Progenitor cell of endocrine pancreas (in vitro differentiated cells): ENCODE data around the gene TRIP11. TPM values are rescaled to one million over a fixed set of nuclear protein-coding genes. Genes with fewer than 3 reads are reported as not detected.

Experiments
- DNase-seq: peaks from one replicate; pipeline ENCODE4 v3.0.0; 2021; ENCODE audit warnings: low spot score; ENCODE audit not compliant: unreplicated experiment
- H3K27ac Mint-ChIP-seq: 2 replicates; pipeline ENCODE4 v1.8.0; 2021; ENCODE audit warnings: mild to moderate bottlenecking, moderate library complexity, mixed read lengths
- H3K27me3 Mint-ChIP-seq: 2 replicates; pipeline ENCODE4 v1.8.0; 2021; ENCODE audit warnings: mixed read lengths
- H3K36me3 Mint-ChIP-seq: 2 replicates; pipeline ENCODE4 v1.8.0; 2022; ENCODE audit warnings: mixed read lengths; ENCODE audit not compliant: insufficient read depth
- H3K4me1 Mint-ChIP-seq: 2 replicates; pipeline ENCODE4 v1.8.0; 2021; ENCODE audit warnings: low read depth, mixed read lengths
- H3K4me3 Mint-ChIP-seq: 2 replicates; pipeline ENCODE4 v1.8.0; 2021; ENCODE audit warnings: low read depth, mild to moderate bottlenecking, moderate library complexity, mixed read lengths
- H3K9me3 Mint-ChIP-seq: 2 replicates; pipeline ENCODE4 v1.8.0; 2021; ENCODE audit warnings: low read depth, mixed read lengths
- CTCF ChIP-seq: fragments of 200-600 bp; sonication (generic); IDR thresholded peaks from one replicate; pipeline ENCODE4 v1.5.0; 2021; ENCODE audit warnings: antibody characterized with exemption, mild to moderate bottlenecking; ENCODE audit not compliant: unreplicated experiment
- total RNA-seq: library from RNA; stranded (reverse); gene quantifications from 2 replicates; pipeline ENCODE4 v1.2.1, GENCODE V29; 2021

TRIP11 gene
- total RNA-seq, 1 donor from 2014 or later = 60.9 TPM

DNA sequence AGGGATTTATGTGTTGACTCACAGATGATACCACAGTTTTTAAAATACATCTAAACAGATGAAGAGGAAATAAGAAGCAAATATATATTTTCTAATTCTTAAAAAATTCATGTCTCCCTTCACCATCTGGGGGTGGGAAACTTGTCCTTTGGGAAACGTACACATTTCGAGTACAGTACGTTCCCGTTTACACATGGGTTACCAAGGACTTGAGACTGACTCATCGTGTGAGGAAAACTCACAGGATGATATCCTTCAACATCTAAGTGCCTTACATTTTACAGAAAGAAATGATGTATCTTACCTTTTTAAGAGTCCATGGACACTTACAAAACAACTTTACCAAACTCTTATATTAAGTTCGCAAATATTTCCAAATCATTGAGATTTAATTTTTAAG, 76.4 kb downstream of the TRIP11 start:
- Mint-ChIP-seq H3K27ac (no peak overlapping the region), H3K36me3 (peaks cover 2% of the 10 kb centered on the region), H3K27me3 (no peaks in the 10 kb centered on the region), H3K4me3 (no peak overlapping the region), H3K4me1 (peaks cover 6% of the 10 kb centered on the region), H3K9me3 (no peaks in the 10 kb centered on the region)
- no peak for DNase-seq
- TF ChIP-seq CTCF = no peak

DNA sequence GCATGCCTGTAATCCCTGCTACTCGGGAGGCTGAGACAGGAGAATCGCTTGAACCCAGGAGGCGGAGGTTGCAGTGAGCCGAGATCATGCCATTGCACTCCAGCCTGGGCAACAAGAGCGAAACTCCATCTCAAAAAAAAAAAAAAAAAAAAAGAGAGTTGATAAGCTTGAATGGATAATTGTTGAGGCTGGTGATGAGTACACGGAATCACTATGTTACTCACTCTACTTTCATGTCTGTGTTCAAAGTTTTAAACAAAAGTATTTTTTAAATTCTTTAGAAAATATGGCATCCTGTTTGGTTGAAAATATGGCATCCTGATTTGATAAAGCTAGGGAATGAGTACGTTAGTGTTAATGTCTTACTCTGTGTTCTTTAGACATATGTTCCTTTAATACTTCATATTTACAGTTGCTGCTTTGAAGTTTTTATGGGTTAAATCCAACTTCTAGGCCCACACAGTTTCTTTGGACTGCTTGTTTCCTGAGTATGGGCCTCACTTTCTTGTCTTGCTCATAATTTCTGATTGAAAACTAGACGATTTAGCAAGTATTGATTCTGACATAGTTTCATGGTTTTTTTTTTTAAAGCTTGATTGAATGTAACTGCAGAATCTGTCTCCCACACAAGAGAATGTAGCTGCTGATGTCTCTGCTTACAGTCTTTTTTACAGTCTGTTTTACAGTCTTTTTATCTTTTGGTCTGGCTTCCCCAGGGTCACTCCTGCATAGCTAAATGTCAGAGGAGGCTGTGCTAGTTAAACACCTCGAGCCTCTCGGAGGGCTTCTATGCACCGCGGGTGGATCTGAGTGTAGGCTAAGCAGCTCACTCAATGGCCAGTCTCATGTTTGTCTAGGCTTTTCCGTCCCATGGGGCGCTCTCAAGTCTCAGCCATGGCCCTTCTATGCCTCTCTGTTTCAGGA, 78.3 kb downstream of the TRIP11 start:
- Mint-ChIP-seq H3K27ac (no peak overlapping the region), H3K27me3 (no peaks in the 10 kb centered on the region), H3K4me1 (peaks cover 9% of the 10 kb centered on the region), H3K9me3 (no peaks in the 10 kb centered on the region), H3K4me3 (no peak overlapping the region), H3K36me3 (no peaks in the 10 kb centered on the region)
- TF ChIP-seq CTCF = no peak
- no peak for DNase-seq

DNA sequence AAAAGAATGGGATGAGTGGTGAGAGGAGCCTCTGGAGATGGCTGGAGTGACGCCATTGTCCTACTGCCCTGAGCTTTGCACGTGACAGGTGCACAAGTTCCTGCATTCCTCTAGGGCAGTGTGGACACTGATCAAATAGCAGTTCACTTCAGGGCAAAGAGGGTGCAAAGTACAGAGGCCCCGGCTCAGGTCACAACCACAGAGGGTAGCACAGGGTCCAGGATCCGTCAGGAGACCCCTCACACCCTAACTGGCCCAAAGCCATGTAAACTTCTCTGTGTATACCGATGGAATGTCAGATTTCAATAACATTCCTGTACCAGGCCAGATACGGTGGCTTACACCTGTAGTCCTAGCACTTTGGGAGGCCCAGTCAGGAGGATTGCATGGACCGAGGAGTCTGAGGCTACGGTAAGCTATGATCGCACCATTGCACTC, 82.0 kb downstream of the TRIP11 start:
- Mint-ChIP-seq H3K36me3 (no peaks in the 10 kb centered on the region), H3K27me3 (peaks cover 4% of the 10 kb centered on the region), H3K4me3 (no peak overlapping the region), H3K27ac (no peak overlapping the region), H3K4me1 (peaks cover 9% of the 10 kb centered on the region), H3K9me3 (no peaks in the 10 kb centered on the region)
- no peak for DNase-seq
- TF ChIP-seq CTCF = no peak

DNA sequence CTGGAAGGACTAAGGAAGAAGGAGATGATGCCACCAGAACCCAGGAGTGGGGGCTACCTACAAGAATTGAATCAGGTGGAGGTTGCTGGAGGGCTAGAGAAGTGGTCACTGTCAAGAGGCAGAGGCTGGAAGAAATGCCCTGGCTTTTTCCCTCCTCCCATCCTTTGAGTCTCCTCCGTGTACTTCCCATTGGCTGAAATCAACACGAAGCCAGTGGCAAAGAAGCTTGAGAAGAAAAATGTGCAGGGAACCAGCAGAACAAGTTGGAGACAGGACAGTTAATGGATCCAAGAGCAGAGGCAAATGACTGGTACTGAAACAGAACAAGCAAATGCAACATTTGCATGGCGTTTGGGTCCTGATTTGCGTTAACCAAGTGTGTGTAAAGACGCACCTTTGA, 83.2 kb downstream of the TRIP11 start:
- DNase-seq = no peak
- H3K9me3 Mint-ChIP-seq = no peaks in the 10 kb centered on the region
- H3K27me3 Mint-ChIP-seq = peaks cover 4% of the 10 kb centered on the region
- no peak overlapping the region for H3K4me3 Mint-ChIP-seq
- no peak overlapping the region for H3K27ac Mint-ChIP-seq
- H3K4me1 Mint-ChIP-seq = peaks cover 9% of the 10 kb centered on the region
- TF ChIP-seq CTCF = no peak
- H3K36me3 Mint-ChIP-seq = no peaks in the 10 kb centered on the region

DNA sequence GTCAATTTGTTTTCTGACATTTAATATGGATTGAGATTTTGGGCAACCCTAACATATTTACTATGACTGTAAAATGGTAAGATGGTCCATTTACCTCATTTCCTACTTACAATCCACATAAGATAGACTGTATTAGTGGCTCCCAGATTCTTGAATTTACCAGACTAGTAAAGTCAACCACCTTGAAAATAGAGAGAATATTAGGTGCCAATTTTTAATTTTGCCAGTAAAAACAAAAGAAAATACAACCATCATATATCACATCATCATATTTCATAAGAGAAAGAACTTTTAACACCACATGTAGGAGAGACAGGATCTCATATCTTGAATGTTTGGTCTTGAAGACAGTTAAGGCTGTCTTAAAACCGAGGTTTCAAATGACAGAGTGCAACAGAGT, 84.7 kb downstream of the TRIP11 start:
- H3K9me3 Mint-ChIP-seq = no peaks in the 10 kb centered on the region
- peaks cover 11% of the 10 kb centered on the region for H3K27me3 Mint-ChIP-seq
- H3K36me3 Mint-ChIP-seq = no peaks in the 10 kb centered on the region
- DNase-seq = no peak
- TF ChIP-seq CTCF = no peak
- no peak overlapping the region for H3K27ac Mint-ChIP-seq
- peaks cover 9% of the 10 kb centered on the region for H3K4me1 Mint-ChIP-seq
- H3K4me3 Mint-ChIP-seq = no peak overlapping the region
